Stimulated activated CD8-positive, alpha-beta memory T cell treated with anti-CD3 and anti-CD28 coated beads, Interleukin-12 subunit alpha, Interleukin-12 subunit beta, amount 100 ng/mL, for 24 hours (primary cell): ENCODE measurements around the gene DPPA4.
"Not testable (repeated sequence)": the region's sequence is repeated elsewhere in the genome, so short reads cannot be mapped to it uniquely, and the experiment has no call there.

Experiments used
- DNase-seq: peaks from one replicate; pipeline ENCODE4 v3.0.0-alpha.2; 2020; ENCODE audit errors: extremely low read depth

Gene DPPA4, protein sequence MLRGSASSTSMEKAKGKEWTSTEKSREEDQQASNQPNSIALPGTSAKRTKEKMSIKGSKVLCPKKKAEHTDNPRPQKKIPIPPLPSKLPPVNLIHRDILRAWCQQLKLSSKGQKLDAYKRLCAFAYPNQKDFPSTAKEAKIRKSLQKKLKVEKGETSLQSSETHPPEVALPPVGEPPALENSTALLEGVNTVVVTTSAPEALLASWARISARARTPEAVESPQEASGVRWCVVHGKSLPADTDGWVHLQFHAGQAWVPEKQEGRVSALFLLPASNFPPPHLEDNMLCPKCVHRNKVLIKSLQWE

DNA sequence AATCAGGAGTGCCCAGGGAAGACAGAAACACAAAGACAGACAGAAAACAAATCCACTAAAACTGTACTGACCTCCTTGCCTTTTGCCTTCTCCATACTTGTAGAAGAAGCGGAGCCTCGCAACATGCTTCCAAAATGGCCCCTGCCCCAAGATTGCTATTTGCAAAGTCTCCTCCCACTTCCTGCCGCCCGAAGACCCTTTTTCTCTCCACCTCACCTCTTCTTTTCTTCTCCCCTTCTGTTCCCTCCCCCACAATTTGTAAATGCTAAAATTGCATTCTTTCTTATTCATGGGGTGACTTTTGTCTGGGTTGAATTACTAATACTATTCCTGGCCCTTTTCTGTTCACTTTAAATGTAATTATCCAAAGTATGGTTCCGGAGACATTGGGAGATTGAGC is at the start of gene DPPA4:
Gene DPPA4 (minus strand): TSS at position 154 of the 400 bp plus-strand sequence. CDS start 29 bp downstream, at position 125.
- no peak for DNase-seq

DNA sequence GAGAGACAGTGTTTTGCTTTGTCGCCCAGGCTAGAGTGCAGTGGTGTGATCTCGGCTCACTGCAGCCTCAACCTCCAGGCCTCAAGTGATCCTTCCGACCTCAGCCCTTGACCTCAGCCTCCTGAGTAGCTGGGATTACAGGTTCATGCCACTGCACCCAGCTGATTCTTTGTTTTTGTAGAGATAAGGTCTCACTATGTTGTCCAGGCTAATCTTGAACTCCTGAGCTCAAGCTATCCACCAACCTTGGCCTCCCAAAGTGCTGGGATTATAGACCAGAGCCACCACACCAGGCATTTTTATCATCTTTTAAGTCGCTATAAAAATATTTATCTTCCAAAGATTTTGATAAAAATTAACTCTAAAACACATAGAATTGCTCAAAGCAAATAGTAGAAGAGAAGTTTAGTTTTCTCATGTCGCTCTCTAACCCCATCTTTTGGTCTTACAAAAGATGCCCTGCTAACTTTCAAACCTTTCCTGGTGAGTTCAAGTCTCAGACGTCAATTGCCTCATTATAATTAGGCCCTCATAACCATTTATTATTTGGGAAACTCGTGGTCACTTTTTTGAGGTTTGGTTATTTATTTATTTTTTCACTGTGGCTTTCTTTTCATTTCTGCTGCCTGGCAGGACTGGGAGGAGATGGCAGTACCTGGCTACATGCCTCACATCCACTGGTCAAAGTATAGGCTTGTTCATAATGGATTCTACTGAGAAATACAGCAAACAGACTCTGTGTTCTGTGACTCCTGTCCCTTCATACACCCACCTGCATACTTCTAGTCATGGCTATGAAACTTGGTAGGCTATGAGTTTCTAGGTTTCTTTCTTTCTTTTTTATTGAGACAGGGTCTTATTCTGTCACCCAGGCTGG is 48.3 kb upstream of the DPPA4 start:
- no peak for DNase-seq

DNA sequence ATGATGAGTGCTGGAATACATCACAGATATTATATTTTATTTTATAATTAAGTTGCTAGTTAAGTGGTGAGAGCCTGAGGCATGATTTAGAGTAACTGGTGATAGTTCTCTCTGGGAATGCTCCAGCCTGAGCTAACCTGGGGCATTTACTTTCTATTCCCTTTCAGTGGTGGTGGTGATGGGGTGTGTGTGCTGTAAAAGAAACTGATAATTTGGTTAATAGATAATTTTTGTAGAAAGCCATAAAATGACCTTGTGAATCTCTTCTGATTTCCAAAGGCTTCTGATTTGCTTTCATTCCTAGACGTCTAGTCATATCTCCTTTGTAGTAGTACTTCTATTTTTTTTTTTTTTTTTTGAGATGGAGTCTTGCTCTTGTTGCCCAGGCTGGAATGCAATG is 46.8 kb upstream of the DPPA4 start:
- DNase-seq = no peak

DNA sequence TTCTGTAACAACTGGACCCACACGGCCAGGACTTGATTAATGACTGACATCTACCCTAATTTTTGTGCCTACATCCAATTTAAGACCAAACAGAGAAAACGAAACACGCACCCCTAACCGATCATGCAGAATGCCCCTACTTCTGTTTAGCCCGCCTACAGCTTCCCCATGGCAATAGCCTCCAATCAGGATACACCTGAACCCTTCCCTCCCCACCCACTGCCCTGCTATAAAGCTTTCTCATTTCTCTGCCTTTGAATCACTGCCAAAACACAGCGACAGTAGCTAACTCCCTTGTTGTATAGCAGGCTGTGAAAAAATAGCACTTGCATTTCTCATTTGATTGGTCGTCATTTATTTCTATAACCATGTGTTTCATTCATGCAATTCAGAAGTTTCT is 45.2 kb upstream of the DPPA4 start:
- no peak for DNase-seq

DNA sequence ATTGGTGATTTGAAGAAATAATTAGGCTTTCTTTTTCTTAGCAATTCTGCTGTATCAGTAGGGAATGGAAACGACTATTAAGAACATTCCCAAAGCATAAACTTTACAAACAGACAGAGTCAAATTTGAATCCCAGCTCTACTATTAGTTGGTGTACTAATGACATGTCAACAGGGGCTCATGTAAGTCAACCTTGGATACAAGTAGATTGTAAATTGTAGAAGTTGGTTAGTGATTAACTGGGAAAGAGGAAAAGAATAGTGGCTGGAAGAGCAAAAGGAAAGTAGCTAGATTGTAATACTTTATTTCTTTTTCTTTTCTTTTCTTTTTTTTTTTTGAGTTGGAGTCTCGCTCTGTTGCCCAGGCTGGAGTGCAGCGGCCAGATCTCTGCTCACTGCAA is 38.6 kb upstream of the DPPA4 start:
- no peak for DNase-seq

DNA sequence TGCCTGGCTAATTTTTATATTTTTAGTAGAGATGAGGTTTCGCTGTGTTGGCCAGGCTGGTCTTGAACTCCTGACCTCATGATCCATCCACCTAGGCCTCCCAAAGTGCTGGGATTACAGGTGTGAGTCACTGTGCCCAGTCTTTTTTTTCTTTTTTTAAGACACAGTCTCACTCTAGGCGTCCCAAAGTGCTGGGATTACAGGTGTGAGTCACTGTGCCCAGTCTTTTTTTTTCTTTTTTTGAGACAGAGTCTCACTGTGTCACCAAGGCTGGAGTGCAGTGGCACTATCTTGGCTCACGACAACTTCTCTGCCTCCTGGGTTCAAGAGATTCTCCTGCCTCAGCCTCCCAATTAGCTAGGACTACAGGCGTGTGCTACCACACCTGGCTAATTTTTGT is 37.1 kb upstream of the DPPA4 start:
- DNase-seq = not testable (repeated sequence)

DNA sequence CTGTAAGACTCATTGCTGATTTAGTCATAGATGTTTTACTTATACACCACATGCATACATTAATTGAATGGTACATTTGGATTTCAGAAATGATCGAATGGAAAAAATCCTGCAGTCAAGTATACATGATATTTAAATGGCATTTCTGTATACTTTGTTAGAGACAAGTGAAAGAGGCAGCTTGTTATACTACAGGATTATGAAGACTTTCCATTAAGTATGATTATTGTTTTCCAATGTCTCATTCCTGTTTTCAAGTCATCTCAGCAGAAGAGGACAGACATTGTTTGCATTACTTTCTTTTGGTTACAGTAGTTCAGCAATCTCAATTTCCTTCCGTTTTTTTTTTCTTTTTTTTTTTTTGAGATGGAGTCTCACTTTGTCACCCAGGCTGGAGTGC is 36.6 kb upstream of the DPPA4 start:
- no peak for DNase-seq

DNA sequence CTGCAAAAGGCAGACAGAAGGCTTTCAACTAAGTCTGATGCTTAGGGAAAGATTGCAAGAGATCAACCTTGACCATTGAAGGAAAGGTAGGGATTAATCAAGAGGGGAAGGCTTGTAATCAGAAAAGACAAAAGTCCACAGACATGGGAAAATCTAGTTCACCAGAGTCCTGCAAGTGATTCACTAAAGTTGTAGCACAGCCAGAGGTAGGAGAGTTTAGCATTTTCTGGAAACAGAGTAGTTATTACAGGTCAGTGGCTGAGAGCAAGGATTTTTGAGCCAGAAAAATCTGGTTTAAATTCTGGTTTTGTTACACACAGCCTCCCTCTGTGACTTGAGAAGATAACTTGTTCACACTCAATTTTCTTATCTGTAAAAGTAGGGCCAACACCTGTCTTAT is 35.3 kb upstream of the DPPA4 start:
- no peak for DNase-seq

DNA sequence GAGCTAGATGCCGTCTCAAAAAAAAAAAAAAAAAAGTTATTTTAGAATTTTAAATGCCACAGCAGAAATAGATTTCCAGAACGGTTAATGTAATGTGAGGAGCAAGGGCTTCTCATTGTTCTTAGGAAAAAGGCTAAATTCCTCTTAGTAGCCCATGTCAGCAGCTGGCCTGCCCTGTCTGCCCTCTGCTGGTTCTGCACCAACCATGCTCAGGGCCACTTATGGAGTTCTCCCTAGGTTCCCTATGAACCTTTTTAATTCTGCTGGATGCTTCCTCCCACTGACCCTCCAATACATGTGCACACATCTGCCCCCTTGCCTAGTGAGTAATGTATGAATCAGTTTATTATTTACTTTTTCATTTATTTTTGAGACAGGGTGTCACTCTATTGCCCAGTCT is 32.2 kb upstream of the DPPA4 start:
- DNase-seq = no peak

DNA sequence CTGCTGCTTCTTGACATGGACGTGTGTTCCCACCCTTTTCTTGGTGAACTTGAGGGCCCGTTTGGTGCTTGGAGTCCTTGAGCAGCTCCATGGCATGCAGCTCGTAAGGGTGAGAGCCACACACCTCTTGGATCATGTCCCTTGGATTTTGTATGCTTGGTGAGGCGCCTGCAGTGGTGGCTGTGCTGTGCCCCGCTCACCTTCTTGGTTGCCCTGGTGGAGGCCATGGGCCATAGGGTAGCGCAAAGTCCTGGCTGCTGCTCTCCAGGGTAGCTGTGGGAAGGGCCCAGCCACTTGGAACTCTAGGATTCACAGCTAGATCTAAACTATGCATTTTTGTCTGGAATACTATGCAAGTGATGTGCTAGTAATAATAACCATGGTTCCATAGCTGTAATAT is 26.7 kb upstream of the DPPA4 start:
- DNase-seq = no peak

DNA sequence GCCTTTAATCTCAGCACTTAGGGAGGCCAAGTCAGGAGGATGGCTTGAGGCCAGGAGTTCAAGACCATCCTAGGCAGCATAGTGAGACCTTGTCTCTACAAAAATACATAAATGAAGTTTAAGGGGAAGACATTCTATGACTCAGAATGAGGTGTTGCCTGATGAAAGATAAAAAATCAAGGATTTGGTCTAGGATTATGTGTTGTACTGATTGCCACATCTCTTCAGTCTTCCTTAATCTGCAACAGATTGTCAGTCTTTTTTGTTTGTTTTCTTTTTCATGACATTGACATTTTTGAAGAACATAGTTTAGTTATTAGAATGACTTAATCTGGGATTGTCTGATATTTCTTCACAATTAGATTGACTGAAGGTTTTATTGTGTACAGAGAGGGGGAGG is 26.3 kb upstream of the DPPA4 start:
- DNase-seq = no peak

DNA sequence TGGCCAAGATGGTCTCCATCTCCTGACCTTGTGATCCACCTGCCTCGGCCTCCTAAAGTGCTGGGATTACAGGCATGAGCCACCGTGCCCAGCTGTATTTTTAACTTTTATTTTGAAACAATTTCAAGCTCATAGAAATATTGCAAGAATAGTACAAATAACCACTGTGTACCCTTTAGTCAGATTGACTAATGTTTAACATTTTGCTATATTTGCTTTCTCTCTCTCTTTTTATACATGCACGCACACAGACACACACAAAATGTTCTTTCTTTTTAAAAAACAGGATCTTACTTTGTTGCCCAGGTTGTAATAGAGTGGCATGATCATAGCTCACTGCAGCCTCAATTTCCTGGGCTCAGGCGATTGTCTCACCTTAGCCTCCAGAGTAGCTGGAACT is 25.5 kb upstream of the DPPA4 start:
- DNase-seq = no peak

DNA sequence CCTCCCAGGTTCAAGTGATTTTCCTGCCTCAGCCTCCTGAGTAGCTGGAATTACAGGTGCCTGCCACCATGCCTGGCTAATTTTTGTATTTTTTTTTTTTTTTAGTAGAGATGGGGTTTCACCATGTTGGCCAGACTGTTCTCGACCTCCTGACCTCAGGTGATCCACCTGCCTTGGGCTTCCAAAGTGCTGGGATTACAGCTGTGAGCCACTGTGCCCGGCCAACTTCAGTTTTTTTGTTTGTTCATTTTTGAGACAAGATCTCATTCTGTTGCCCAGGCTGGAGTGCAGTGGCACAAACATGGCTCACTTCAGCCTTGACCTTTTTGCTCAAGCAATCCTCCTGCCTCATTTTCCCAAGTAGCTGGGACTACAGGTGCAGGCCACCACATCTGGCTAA is 21.5 kb upstream of the DPPA4 start:
- DNase-seq = not testable (repeated sequence)

DNA sequence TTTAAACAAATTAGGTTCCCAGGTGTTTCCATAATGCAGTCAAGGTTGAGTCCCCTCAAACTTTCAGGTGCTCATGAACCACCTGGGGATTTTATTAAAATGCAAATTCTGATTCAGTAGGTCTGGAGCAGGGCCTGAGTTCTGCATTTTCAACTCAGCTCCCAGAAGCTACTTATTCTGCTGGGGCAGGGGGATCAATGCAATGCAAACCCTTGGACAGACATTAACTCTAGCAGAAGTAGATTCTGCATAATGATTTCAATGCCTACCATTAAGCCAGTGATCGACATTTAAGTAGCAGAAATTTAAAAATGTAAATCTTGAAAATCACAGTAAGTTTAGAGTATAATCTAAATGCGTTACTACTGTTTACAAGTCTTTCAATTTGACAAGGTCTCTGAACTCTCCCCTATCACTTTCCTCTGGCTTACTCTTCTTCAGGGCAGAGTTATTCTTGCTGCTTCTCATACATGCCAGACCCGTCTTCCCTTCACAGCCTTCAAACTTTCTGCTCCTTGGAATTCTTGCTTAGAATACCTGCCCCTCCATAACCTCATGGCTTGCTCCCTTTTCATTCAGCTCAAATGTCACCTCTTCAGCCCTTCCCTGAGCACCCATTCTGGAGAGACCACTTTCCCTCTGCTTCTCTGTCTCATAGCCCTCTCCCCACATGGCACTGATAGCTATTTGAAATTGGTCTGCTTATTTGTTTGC is 19.3 kb upstream of the DPPA4 start:
- DNase-seq = no peak

DNA sequence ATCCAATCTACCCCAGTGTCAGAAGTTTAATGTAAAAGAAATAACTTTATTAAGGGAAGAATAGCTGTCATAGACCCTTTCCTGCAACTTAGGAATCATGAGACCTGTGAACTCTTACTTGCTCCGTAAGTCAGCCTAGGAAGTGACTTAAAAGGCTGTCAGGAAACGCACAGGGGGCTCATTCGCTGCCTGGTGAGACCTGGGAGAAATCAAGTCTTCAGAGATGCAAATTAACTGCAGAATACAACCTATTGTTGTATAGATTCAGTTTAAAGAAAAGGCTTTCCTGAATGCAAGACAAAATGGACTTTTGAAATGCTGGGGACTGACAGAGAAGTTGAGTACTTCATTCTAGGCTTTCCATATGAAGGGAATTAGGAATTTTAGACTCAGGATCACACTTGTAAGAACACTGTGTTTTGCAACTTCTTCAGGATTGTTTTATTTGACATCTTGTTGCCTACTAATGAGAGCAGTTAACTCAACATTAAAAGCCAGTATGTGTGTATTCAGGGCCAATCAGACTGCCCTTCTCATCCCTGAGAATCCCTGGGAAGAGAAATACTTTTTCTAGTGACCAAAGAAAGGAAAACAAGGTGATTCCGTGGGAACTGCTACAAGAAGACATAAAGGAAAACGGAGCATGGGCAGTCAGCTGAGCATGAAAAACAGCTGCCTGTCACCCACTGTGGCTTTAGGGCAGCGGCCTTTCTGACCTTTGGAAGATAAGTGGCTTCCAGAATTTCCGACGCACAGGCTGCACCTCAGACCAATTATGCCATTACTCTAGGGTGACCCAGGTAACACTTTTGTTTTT is 18.5 kb upstream of the DPPA4 start:
- DNase-seq = no peak

DNA sequence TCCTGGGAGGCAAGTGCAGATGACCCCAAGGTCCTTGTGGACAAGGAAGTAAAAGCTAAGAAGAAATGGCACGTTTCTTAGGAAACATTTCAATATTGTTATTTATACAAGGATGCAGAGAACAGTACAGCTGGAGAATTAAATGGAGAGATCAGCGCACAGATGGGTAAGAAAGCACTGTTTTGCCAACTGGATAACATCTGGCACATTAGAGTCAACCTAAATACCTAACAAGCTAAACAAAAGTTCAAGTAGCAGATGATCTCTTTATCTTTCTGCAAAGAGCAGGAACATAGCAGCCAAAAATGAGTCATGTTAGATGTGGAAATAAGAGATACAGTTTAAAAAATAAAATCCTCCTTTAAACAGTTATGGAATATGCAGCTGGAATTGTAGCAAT is 15.7 kb upstream of the DPPA4 start:
- DNase-seq = no peak

DNA sequence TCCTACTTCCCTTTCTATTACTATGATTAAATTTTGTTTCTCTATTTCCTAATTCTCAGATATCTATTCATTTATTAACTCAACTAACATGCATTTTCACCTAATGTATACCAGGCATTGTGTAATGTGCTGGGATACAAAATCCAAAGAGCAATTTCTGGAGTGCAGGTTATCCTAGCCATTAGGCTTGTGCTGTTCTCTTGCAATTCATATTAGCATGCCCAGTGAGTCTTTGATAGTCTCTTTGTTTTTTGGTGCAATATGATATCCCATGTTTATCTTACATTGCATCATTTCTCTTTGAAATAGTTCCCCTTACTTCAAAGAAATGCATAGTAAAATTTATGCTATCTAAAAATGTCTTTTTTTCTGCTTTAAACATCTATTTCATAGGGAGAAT is 13.9 kb upstream of the DPPA4 start:
- no peak for DNase-seq

DNA sequence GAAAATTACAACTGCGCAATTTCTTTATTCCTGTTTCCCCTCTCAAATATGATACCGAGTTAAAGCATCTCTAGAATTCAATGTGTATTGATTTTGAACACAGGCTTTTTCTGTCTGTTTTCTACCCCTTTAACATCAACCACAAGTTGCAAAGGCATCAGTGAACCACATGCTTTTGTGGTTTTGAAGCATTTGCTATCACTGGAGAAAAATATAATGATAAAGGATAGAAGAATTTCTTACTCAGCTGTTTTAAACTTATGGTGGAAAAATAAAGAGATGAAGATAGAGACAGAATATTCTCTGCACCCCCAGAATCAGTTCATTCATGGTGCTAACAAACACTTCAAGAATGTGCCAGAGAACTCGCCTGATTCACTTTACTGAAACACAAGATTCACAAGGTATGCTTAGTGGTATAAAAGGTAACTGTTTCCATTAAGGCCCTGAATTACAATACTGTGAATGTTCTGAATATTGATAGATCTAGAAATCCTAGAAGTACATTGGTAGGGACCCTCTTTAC is 9.5 kb upstream of the DPPA4 start:
- DNase-seq = no peak

DNA sequence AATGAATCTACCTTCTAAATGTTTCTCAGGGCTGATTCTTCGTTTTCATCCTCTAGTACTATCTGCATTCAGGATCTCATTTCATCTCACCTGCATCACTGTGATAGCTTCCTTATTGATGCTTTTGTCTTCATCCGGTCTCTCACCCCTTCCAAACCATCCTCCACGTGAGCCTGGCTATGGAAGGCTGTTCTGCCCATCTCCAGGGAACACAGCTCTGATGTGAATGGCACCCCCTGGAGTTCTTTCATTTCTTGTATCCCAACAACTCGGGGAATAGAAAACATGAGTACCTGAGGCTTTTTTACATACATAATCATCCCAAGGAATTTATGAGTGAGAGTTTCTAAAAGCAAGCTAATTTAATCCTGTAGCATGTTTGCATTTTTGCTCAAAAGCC is 8.8 kb upstream of the DPPA4 start:
- no peak for DNase-seq

DNA sequence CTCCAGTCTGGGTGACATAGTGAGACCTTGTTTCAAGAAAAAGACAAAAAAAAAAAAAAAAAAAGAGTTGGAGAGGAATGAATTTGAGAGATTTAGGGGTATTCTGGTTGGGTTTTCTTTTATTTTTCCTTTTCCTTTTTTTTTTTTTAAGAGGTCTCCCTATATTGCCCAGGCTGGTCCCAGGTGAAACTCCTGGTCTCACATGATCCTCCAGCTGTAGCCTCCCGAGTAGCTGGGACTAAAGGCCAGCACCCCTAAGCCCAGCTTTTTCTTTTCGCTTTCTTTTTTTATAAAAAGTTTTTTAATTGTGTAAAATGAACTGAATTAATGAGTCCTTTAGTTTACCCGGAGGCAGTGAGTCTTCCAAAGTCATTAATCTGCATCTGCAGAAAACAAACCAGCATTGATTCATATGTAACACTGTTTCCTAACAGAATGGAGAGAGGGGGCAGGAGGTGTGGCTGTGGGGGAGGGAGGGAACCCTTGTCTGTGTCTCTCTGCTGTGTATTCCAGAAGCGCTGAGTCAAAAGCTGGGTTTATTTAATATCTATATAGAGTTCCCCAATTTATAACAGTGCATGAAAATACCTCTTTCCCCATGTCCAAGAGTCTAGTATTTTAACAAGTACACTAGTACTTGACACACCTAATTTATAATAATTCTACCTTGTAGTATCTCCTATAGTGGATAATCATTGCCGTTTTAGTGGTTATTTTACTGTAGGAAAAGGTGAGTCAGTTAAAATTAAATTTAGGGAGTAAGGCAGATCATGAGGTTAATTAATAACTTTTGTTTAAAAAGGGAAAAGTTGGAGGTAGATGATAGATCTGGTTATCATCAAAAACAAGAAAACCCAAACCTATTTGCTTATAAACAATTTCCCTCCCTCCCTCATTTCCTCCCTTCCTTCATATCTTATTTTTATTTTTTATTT is 2.6 kb upstream of the DPPA4 start:
- DNase-seq = no peak
